HS-27A (cell line): ENCODE measurements around the gene RNF141.

Experiments
- DNase-seq: peaks from one replicate; pipeline ENCODE4 v3.0.0-alpha.2; 2012; ENCODE audit warnings: low read depth, missing footprints

RNF141 gene

GRCh38 chr11:10522921-10523320, 18.1 kb downstream of the RNF141 start:
- no peak for DNase-seq

GRCh38 chr11:10522276-10522675, 18.7 kb downstream of the RNF141 start:
- no peak for DNase-seq

- no peak for DNase-seq
Measured at GRCh38 chr11:10520562-10520961, 20.4 kb downstream of the RNF141 start.

- no peak for DNase-seq
Measured at GRCh38 chr11:10519630-10520029, 21.4 kb downstream of the RNF141 start.

GRCh38 chr11:10518891-10519290, 22.1 kb downstream of the RNF141 start:
- no peak for DNase-seq

- DNase-seq, result no peak
Measured at GRCh38 chr11:10518123-10518522, 22.9 kb downstream of the RNF141 start.

- no peak for DNase-seq
Measured at GRCh38 chr11:10515418-10515817, 25.6 kb downstream of the RNF141 start.

- DNase-seq, result no peak
Measured at GRCh38 chr11:10514709-10515108, 26.3 kb downstream of the RNF141 start.

GRCh38 chr11:10514202-10514601, 26.8 kb downstream of the RNF141 start:
- no peak for DNase-seq

GRCh38 chr11:10511181-10511621, 29.8 kb downstream of the RNF141 start:
- no peak for DNase-seq

GRCh38 chr11:10506008-10506370, 35.0 kb downstream of the RNF141 start:
- DNase-seq, result no peak

- DNase-seq, result no peak
Measured at GRCh38 chr11:10505278-10506007, 35.5 kb downstream of the RNF141 start.

- no peak for DNase-seq
Measured at GRCh38 chr11:10504490-10504889, 36.5 kb downstream of the RNF141 start.

- DNase-seq, result no peak
Measured at GRCh38 chr11:10503777-10504480, 37.1 kb downstream of the RNF141 start.

GRCh38 chr11:10503221-10503620, 37.8 kb downstream of the RNF141 start:
- DNase-seq, result no peak

GRCh38 chr11:10502770-10503169, 38.2 kb downstream of the RNF141 start:
- no peak for DNase-seq

- DNase-seq, result no peak
Measured at GRCh38 chr11:10502065-10502680, 38.8 kb downstream of the RNF141 start.

- DNase-seq, result no peak
Measured at GRCh38 chr11:10500757-10501684, 40.0 kb downstream of the RNF141 start.

GRCh38 chr11:10499874-10500601, 40.9 kb downstream of the RNF141 start:
- no peak for DNase-seq

GRCh38 chr11:10499452-10499851, 41.5 kb downstream of the RNF141 start:
- no peak for DNase-seq
